Activated naive CD4-positive, alpha-beta T cell (primary cell): ENCODE data around the gene SLC22A17.
A peak's percentile ranks its signal among the peaks of the same experiment; 100 is the strongest.

Experiments
- DNase-seq, 4 experiments: peaks; one replicate each; lab custom pipeline; 2025; lab: John Stamatoyannopoulos, UW

The SLC22A17 gene

GRCh38 chr14:23307687-23308644, 44.7 kb downstream of the SLC22A17 start:
- DNase-seq: no peak

GRCh38 chr14:23307146-23307530, 45.5 kb downstream of the SLC22A17 start:
- DNase-seq: no peak

- DNase-seq: no peak
Observed at GRCh38 chr14:23306412-23307145, 46.1 kb downstream of the SLC22A17 start, which contains the start of gene BCL2L2. Gene BCL2L2, plus strand, starts transcription at chr14:23306833. Its CDS starts 935 bp downstream, at chr14:23307768.

GRCh38 chr14:23302290-23303225, 50.1 kb downstream of the SLC22A17 start, which contains the start of gene PPP1R3E:
Gene PPP1R3E, minus strand, starts transcription at chr14:23302859. Its CDS starts 283 bp downstream, at chr14:23302576.
- peak; percentile 50 to 85 (median 67) for DNase-seq

- DNase-seq: peak; percentile 58 to 76 (median 62)
Observed at GRCh38 chr14:23301969-23302289, 50.8 kb downstream of the SLC22A17 start.

GRCh38 chr14:23301288-23301968, 51.3 kb downstream of the SLC22A17 start:
- peak; percentile 94 to 99 (median 96) for DNase-seq

GRCh38 chr14:23300687-23301223, 51.9 kb downstream of the SLC22A17 start:
- DNase-seq: no peak

GRCh38 chr14:23299986-23300686, 52.6 kb downstream of the SLC22A17 start:
- no peak for DNase-seq

- DNase-seq: no peak
Observed at GRCh38 chr14:23299211-23299957, 53.3 kb downstream of the SLC22A17 start.

- no peak for DNase-seq
Observed at GRCh38 chr14:23297611-23298277, 54.9 kb downstream of the SLC22A17 start.

- DNase-seq: no peak
Observed at GRCh38 chr14:23297096-23297495, 55.6 kb downstream of the SLC22A17 start.
